Erythroblast (primary cell): ENCODE results near the gene SYNDIG1L.

ENCODE experiments used
- DNase-seq, 2 experiments: peaks; one replicate each; lab custom pipeline; 2025; lab: John Stamatoyannopoulos, UW
- GATA1 ChIP-seq: IDR thresholded peaks from 2 replicates; pipeline ENCODE4 v1.6.1; 2011; ENCODE audit warnings: low read depth, mild to moderate bottlenecking, control low read depth, low read length, moderate library complexity
- POLR2A ChIP-seq: IDR thresholded peaks from 2 replicates; pipeline ENCODE4 v1.6.1; 2011; ENCODE audit warnings: mild to moderate bottlenecking, low read length

Gene SYNDIG1L

DNA sequence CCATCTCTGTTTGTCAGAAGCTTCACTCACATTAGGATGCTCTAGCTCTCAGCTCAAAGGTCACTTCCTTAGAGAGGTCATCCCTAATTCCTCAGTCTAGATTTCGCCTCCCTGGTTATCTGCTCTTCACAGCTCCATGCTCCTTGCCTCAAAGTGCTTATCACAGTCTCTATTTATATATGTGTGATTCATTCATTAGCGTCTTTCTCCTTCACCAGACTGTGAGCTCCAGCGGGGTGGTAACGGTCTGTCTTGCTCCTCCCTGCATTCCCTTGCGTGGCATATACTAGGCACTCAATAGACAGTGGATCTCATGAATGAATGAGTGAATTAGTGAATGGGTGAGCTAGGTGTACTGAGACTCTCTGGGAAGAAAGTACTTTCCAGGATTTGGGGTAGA lies 6.9 kb downstream of the SYNDIG1L start:
- no peak for DNase-seq
- TF ChIP-seq GATA1 (no peak), POLR2A (no peak)

DNA sequence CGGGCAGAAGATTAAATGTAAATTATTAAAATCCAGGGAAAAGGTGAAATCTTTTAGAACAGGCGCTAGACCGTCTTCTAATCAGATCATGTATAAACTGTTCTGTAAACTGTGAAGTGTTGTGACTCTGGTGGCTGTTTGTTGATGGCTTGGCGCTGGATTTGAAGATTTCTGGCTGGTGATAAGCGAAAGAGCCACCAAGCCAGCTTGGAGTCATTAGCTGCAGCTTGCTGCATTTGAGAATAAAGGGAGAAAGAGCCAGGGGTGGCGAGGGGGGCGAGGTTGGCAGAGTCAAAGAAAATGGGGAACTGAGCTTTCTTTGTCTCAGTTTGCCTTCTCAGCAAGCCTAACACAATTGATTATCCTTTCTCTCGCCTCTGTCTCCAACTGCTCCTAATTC lies 8.0 kb downstream of the SYNDIG1L start:
- TF ChIP-seq GATA1: no peak
- TF ChIP-seq POLR2A: no peak
- DNase-seq: no peak

DNA sequence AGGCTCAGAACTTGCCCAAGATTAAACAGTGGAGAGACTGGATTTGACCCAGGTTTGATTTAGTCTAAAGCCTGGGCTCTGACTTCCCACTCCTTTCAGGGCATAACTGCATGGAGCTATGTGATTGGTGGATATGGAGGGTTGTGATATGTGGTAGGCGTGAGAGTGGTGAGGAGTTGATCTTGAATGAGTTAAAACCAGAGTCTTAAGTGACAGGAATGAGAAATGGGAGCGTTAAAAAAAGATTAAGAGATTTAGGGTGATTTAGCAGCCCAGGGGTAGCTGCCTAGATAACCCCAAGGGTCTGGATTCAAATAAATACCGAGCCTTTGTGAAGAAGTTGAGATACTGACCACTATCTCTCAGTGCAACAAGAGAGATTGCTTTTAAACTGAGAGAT lies 8.4 kb downstream of the SYNDIG1L start:
- no peak for TF ChIP-seq POLR2A
- TF ChIP-seq GATA1: no peak
- DNase-seq: no peak

DNA sequence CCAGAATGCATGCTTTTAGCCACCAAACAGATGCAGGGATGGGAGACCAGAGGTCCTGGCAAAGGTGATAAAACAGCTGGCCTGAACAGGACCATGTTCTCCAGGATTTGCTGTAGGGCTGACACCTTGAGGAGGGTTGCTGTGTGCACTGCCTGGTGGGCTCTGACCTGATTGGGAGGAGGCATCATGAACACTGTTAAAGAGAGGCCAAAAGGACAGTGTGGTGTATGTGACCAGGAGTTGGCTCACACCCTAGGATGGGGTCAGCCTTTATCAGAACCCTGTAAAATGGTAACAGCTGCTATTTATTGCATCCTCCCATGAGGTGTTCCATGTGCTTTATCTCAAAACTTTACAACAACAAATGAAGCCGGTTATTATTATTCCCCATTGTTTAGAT lies 8.8 kb downstream of the SYNDIG1L start:
- TF ChIP-seq POLR2A: no peak
- TF ChIP-seq GATA1: no peak
- DNase-seq: no peak

DNA sequence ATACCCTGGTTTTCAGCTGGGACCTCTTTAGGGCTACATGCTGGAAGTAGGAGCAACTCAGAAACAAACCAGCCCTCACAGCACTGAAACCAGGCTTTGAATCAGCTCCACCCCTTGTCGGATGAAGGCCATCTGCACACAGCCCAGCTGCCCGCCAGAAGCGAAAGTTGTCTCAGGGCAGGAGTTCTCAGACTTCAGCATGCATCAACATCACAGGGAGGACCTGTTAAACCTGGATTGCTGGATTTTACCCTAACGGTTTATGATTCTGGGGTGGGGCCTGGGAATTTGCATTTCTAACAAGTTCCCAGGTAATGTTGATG lies 10.9 kb downstream of the SYNDIG1L start:
- DNase-seq: no peak
- TF ChIP-seq POLR2A (no peak), GATA1 (no peak)

DNA sequence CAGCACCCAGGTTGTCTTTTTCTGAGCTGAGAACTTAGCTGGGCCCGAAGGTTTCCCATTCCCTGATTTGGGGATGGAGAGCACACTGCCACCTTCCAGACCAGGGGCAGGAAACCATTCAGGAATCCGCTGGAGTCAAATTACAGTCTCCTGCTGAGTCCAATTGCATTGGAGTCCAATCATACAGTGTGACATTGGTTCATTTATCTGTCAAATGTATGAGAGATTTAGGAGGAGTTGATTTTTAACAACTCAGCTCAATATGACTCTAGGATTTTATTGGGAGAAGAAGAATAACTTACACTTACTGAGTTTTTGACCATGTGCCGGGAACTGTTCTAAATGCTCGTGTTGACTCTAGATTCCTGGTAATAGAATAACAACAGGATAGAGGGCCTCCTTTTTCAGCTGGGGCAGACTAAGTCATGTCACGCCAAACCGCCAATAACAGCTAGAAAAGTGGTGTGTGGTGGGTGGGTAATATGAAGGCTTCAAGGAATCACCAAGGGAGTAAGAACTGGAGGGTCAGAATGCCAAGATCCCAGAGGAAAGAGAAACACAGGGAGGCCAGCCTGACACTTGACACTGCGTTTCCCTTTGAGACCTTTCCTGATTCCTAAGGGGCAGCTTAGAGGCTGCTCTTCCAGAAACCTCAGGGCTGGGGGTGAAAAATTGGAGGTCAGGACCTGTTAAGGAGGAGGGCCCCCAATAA lies 11.5 kb downstream of the SYNDIG1L start:
- no peak for DNase-seq
- no peak for TF ChIP-seq GATA1
- TF ChIP-seq POLR2A: no peak

DNA sequence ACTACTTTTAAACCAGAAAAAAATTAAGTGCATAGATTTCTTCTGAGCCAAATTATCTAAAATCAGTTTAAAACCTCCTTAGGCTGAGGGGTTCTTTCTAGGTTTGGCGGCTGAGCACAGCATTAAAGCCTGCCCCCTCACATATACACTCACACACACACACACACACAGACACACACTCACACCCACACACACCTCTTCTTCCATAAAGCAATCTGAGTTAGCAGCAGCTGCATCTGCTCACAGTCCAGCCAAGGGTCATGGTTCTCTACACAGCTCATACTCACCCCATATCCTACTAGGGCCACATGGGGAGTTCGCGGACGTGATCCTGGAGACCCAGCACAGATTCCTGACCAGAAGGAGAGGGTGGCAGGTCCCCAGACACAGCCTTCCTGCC lies 12.4 kb downstream of the SYNDIG1L start:
- DNase-seq: no peak
- TF ChIP-seq GATA1 (no peak), POLR2A (no peak)

DNA sequence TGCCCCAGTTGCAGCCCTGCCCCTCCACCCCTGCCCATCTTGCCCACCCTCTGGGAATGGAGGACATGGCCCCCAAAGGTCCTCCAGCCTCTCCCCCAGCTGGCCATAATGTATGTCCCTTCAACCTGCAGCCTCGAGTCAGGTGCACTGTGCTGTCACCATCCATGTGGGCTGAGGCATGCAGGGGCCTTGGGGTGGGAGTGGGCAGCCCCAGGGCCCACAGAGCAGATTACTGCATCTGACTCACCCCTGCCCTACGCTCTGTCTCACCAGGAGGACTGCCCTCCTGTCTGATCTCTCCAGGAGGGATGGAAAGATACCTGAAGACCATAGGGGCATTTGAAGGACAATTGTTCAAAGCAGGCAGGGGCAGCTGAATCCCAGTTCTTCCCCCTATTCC lies 13.3 kb downstream of the SYNDIG1L start:
- no peak for DNase-seq
- TF ChIP-seq GATA1 (no peak), POLR2A (no peak)

DNA sequence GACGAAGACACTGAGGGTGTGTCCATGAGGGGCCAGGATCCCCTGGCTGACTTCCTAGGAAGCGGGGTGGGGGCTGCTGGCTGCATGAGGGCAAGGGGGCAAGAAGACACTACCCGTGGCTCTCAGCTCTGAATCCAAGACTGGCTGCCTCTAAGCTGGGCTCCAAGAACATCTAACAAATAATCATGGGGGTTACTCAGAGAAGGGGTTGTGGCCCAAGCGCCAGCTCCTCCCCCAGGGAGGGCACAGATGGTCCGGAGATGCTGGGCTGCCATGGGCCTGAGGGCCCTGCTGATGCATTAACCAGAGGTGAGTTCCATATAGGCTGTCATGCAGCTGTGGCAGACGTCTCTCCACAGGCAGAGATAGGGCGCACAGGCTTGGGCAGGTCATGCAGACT lies 14.3 kb downstream of the SYNDIG1L start:
- TF ChIP-seq POLR2A (no peak), GATA1 (no peak)

DNA sequence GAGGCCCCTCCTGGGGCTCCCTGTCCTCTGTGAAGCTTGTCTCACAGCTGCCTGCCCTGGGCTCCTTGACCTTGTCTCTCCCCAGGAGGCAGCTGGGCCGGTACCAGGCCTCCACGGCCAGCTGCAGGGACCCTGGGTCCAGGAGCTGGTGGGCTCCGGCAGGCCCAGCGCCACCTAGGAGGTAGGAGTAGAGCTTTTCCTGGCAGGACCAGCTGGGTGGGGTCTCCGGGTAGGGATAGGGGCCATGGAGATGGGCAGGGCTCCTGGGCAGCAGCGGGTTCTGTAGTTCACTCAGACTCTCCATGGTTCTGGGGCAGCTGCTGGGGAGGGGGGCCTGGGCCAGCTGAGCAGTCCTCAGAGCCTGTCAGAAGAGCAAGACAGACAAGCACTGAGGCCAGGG lies 16.6 kb downstream of the SYNDIG1L start:
- no peak for DNase-seq
- TF ChIP-seq GATA1 (no peak), POLR2A (no peak)

More for the DNA sequence above, 14.3 kb downstream of the SYNDIG1L start:
- no peak for DNase-seq

DNA sequence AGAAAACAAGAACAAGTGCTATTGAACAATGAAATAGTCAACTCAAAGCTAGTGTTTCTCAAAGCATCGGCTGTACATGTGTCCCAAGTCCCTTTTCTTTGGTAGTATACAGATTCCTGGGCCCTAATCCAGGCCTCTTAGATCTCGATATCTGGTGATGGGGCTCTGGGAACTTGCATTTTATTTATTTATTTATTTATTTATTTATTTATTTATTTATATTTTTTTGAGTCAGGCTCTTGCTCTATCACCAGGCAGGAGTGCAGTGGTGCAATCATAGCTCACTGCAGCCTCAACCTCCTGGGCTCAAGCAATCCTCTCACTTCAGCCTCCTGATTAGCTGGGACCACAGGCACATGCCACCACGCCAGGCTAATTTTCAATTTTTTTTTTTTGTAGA lies 17.1 kb downstream of the SYNDIG1L start:
- TF ChIP-seq POLR2A (no peak), GATA1 (no peak)
- no peak for DNase-seq

DNA sequence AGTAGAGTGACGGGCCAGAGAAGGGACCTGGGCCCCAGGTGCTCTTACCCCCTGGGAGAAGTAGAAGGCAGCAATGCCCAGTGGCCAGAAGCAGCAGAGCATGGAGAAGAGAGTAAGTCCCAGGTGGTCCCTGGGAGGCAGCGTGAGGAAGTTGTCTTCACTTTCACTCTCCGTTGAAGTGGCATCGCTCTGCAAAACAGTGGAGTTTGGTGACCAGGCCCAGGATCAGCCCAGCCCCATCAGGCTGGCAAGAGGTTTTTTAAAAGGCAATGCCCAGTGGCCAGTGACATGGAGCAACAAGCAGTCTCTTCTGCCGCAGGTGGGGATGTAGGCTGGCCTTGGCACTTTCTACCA lies 18.2 kb downstream of the SYNDIG1L start:
- DNase-seq: no peak
- no peak for TF ChIP-seq POLR2A
- TF ChIP-seq GATA1: no peak

DNA sequence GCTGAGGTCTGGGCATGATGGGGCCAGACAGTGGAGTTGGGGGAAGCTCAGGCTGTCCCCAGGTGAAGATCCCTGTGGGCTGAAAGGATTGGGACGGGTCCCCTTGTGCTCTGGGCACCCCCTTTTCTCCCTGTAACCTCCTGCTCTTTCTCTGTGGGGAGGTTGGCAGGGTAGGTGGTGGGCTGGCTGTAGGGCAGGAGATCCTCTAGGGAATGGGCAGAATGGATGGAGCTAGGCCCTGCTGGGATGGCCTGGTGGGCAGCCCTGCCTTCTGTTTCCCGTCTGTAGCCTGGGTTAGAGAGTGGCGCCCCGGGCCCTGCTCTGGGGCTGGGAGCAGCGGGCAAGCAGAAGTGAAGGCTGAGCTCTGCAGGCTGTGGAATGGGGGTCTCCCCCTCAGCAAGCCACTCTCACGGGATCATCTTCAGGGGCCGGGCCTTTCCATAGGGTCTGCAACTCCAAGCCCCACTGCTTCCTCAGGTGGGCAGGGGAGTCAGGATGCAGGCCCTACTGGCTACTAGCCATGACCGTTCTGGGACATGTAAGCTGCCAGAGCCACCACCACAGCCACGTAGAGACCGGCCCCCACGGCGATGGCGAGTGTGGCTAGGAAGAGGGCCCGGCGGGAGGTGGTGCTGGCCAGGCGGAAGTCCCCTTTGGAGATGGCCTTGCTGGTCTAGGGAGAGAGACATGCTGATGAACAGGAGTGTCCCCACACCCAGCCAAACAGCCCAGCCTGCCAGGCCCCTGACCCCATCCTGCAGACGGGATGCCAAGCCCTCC lies 18.8 kb downstream of the SYNDIG1L start:
- TF ChIP-seq POLR2A: no peak
- TF ChIP-seq GATA1: no peak
- no peak for DNase-seq

DNA sequence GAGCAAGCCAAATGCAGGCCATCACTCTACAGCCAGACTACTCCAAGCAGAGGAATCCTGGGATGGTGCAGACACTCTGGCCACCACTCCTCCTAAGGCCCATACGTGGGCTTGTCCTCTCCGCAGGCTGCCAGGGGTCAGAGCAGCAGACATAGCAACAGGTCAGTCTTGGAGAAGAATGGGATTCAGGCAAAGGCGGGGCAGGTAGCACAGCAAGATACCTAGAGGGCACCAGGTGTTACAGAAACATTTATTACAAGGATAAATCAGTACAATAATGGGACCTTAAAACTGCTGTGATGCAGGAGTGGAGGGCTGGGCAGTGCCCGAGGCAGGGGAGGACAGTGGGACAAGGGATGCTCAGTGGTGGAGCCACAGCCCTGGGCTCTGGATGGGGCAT lies 20.3 kb downstream of the SYNDIG1L start:
- TF ChIP-seq POLR2A: no peak
- no peak for TF ChIP-seq GATA1

DNA sequence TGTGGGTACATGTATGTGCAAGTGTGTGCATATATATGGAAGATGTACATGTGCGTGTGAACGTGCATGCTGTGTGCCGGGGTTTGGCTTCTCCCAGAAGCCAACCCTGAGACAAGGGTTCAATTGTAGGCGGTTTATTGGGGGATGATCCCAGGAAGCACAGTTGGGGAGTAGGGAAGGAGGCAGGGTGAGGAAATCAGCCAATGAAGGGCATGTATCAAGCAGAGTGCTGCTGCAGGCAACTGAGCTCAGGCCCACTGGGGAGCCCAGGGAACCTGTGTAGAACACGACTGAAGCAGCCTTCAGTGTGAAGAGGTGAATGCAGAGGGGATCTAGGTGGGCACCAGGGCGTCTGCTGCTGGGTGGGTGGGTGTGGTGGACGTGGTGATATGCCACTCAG lies 21.6 kb downstream of the SYNDIG1L start:
- no peak for DNase-seq
- TF ChIP-seq POLR2A: no peak
- TF ChIP-seq GATA1: no peak

More for the DNA sequence above, 20.3 kb downstream of the SYNDIG1L start:
- no peak for DNase-seq
